Astrocyte (in vitro differentiated cells and primary cell): ENCODE data around the gene TCF7L2.

Experiments
- EZH2 ChIP-seq: IDR thresholded peaks from 2 replicates; pipeline ENCODE4 v1.6.1; 2012; ENCODE audit warnings: mild to moderate bottlenecking, low read length, inconsistent platforms; ENCODE audit not compliant: insufficient read depth
- TF ChIP-seq, protein P1 (sequence below): IDR thresholded peaks from 2 replicates; pipeline ENCODE4 v1.5.1; 2011; ENCODE audit warnings: low read depth, mild to moderate bottlenecking, inconsistent platforms, low read length, moderate library complexity; ENCODE audit not compliant: insufficient read depth

DNA sequence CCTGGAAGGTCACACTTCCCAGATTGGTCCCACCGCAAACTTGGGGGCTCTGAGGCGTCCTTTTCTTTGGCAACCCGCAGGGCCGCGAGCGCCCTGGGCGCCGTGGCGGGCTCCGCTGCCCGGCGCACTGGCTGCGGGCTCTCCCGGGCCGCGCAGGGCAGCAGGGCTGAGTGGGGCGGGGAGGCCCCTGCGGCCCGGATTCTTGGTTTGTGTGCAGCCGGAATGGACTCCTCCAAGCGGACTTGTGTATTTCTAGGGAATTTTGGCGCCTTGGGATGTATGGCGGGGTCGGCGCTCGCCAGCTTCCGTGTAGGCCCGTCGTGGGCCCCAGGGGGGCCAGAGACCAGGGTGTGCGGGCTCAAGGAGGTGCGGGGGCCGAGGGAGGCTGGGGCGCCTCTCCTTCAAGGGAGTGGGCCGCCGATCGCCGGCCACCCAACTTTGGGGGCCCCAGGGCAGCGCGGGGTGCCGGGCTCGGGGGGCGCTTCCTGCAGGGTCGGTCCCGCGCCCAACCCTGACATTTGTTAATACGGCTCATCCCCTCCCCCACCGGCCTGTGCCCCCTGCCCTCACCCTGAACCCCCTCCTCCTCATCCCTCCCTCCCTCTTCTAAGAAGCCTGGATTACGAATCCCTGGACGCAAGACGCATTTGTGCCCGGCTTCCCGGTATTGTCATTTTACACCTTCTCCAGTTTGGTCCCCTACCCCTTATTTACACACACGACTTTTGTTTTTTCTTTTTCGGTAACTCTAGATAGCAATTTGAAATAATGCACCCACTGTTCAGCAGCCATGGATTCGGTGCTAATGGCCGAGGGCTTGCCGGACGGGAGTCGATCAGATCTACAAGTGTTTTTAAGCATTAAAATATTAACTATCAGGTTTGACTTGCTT lies 2.5 kb downstream of the TCF7L2 start:
- TF ChIP-seq, protein P1, sequence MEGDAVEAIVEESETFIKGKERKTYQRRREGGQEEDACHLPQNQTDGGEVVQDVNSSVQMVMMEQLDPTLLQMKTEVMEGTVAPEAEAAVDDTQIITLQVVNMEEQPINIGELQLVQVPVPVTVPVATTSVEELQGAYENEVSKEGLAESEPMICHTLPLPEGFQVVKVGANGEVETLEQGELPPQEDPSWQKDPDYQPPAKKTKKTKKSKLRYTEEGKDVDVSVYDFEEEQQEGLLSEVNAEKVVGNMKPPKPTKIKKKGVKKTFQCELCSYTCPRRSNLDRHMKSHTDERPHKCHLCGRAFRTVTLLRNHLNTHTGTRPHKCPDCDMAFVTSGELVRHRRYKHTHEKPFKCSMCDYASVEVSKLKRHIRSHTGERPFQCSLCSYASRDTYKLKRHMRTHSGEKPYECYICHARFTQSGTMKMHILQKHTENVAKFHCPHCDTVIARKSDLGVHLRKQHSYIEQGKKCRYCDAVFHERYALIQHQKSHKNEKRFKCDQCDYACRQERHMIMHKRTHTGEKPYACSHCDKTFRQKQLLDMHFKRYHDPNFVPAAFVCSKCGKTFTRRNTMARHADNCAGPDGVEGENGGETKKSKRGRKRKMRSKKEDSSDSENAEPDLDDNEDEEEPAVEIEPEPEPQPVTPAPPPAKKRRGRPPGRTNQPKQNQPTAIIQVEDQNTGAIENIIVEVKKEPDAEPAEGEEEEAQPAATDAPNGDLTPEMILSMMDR: no peak
- no peak for TF ChIP-seq EZH2
